Loucy (cell line): ENCODE results near the gene CT45A2.
"Not testable (repeated sequence)": the region's sequence is repeated elsewhere in the genome, so short reads cannot be mapped to it uniquely, and the experiment has no call there.

Experiments
- EZH2phosphoT487 ChIP-seq: fragments of 200-600 bp; IDR thresholded peaks from 2 replicates; pipeline ENCODE4 v1.6.1; 2018; ENCODE audit warnings: antibody characterized with exemption, mild to moderate bottlenecking, moderate library complexity, borderline replicate concordance
- TF ChIP-seq, protein P1 (sequence below): fragments of 200-600 bp; sonication (generic); conservative IDR thresholded peaks from 2 replicates; pipeline ENCODE4 v1.5.1; 2014; ENCODE audit warnings: mild to moderate bottlenecking, antibody characterized with exemption, low read length

DNA sequence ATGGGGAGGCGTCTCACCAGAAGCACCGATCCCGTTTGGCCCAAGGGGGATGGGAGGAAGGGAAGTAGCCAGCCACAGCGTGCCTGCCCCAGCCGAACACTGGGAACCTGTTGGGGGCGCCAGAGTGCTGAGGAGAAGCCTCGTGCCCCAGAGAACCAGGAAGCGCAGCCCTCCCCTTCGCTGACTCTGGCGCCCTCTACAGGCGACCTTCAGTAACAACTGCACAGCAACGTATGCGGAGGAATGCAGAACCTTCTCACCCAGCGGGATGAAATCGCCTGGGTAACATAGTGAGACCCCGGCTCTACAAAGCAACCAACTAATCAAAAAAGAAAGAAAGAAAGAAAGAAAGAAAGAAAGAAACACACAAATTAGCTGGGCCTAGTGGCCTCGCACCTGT lies 51.7 kb downstream of the CT45A2 start, which contains the start of gene CT45A3:
- TF ChIP-seq, protein P1, sequence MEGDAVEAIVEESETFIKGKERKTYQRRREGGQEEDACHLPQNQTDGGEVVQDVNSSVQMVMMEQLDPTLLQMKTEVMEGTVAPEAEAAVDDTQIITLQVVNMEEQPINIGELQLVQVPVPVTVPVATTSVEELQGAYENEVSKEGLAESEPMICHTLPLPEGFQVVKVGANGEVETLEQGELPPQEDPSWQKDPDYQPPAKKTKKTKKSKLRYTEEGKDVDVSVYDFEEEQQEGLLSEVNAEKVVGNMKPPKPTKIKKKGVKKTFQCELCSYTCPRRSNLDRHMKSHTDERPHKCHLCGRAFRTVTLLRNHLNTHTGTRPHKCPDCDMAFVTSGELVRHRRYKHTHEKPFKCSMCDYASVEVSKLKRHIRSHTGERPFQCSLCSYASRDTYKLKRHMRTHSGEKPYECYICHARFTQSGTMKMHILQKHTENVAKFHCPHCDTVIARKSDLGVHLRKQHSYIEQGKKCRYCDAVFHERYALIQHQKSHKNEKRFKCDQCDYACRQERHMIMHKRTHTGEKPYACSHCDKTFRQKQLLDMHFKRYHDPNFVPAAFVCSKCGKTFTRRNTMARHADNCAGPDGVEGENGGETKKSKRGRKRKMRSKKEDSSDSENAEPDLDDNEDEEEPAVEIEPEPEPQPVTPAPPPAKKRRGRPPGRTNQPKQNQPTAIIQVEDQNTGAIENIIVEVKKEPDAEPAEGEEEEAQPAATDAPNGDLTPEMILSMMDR, result not testable (repeated sequence)
- not testable (repeated sequence) for TF ChIP-seq EZH2phosphoT487
